Left renal pelvis (tissue), 4 donors: ENCODE data around the gene FGF22. TPM values are rescaled to one million over a fixed set of nuclear protein-coding genes. Genes with fewer than 3 reads are reported as not detected.
"Not testable (repeated sequence)": the region's sequence is repeated elsewhere in the genome, so short reads cannot be mapped to it uniquely, and the experiment has no call there.

Source experiments
- DNase-seq, 4 donors: peaks; one replicate each; pipeline ENCODE4 v3.0.0-alpha.2; 2013; ENCODE audit warnings: low read depth in 4 of 4, low spot score in 3 of 4
- polyA plus RNA-seq, 4 donors: library from polyadenylated mRNA; unstranded; fragments of 120-200 nt; gene quantifications; one replicate each; pipeline ENCODE4 v1.2.1, GENCODE V29; 2013; ENCODE audit not compliant: insufficient read length in 4 of 4

Gene FGF22
- polyA plus RNA-seq, 4 donors: 0.11 to 0.55 (median 0.34) TPM

DNA sequence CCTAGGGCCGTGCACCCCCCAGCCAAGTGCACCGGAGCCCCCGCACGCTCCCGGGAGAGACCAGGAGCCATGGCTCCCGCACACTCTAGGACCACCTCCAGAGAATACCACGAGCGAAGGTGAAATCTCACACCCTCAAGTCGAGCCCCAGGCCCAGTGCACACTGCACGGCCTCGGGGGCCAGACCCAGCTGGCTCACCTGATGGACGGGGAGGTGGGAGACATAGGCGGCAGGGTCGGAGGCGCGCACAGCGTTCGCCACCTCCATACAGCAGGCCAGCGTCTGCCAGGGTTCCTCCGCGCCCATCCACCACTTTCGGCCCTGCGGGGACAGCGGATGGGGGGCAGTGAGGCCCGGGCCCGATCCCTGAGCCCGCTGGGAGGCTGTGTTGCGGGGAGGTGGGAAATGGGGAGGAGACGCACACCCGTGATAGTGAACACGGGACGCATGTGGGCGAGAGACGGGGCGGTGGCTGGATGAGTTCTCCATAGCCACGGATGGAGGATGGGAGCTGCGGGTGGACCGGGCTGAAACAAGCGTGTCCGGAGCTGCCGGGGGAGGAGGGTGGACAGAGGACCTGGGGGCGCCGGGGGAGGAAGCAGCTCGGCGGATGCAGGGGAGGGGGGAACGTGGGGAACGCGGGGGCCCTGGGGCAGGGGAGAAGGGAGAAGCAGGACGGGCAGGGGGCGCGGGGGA is 19.4 kb upstream of the FGF22 start:
- no peak for DNase-seq

GRCh38 chr19:621191-621590 is 18.5 kb upstream of the FGF22 start:
- DNase-seq: not testable (repeated sequence)

DNA sequence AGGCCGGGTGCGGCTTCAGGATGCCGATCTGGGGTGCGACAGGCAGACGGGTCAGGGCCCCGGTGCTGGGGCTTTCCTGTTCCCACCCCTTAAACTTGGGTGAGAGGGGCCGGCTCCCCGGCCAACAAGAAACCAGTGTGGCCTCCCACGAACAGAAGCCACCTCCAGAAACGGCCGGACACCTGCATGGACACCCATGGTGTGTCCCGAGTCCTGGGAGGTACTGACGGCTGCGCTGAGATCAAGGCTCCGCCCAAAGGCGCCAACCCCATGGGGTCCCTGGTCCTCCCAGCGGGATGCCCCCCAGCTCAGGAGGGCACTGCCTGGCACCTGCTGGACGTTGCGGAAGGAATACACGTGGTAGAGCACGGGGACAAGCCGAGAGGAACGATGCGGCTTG is 17.9 kb upstream of the FGF22 start:
- DNase-seq: no peak

- DNase-seq: no peak
Observed at GRCh38 chr19:622666-623065, 17.0 kb upstream of the FGF22 start.

DNA sequence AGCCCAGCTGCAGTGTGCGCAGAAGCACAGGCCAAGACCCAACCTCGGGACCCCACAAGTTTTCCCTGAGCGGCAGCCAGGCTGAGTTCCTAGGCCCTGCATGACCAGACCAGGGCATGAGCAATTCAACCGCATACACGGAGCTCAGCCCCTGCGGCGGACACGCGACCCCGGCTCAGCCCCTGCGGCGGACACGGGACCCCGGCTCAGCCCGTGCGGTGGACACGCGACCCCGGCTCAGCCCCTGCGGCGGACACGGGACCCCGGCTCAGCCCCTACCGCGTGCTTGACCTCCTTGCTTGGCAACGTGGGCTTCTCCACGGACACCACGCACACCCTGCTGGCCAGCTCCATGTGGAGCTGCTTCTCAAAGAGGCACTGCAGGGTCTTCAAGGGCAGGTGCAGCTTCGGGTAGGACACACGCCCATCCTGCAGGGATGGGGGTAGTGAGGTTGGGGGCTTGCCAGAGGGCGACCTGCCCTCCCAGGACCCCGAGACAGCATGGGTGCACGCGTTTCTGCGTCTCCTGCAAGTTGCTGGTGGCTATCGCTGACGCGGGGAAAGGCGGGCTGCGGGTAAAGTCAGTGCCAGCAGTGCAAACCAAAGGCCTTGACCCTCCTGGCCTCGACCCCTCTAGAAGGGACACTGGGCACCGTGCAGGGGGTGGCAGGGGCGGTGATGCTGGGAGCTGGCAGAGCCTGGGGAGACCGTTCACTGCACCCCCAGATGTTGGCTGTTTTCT is 16.3 kb upstream of the FGF22 start:
- DNase-seq: no peak

- no peak for DNase-seq
Observed at GRCh38 chr19:623974-624373, 15.7 kb upstream of the FGF22 start.

DNA sequence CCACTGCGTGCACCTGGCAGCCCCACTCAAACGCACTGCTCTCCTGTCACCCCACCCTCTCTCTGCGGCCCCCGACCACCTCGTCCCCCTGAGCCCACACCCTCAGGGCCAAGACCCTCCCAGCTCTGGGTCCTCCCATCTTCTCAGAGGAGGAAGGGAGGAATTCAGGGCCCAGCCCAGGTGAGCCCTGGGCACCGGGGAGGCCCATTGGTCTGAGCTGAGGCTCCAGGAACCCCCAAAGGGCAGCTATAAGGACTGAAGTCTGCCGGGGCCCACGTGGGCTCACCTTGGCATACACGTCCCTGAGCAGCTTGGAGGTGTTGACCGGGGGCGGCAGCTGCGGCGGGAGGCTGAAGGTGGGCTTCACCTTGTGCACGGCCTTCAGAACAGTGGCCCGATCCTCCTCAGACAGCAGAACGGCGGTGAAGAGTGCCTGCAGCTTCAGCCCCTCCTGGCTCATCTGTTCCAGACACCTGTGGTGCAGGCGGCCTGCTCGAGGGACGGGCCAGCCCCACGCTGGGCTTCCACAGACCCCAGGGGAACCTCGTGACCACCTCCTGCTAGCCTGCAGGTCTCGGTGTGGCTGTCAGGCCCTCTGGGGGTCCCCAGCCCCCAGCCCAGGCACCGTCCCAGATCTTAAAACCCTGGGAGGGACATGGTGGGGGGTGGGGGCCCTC is 15.1 kb upstream of the FGF22 start:
- DNase-seq: no peak

- no peak for DNase-seq
Observed at GRCh38 chr19:625257-625656, 14.4 kb upstream of the FGF22 start.

DNA sequence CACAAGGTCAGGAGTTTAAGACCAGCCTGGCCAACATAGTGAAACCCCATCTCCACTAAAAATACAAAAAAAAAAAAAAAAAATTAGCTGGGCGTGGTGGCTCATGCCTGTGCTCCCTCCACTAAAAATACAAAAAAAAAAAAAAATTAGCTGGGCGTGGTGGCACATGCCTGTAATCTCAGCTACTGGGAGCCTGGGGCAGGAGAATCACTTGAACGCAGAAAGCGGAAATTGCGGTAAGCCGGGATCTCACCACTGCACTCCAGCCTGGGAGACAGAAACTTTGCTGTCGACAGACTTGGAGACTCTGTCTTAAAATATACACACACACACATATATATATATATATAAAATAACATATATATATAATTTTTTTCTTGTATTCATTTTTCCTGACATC is 13.1 kb upstream of the FGF22 start:
- DNase-seq: not testable (repeated sequence)

GRCh38 chr19:628168-628567 is 11.5 kb upstream of the FGF22 start:
- no peak for DNase-seq

GRCh38 chr19:629515-629914 is 10.2 kb upstream of the FGF22 start:
- not testable (repeated sequence) for DNase-seq

DNA sequence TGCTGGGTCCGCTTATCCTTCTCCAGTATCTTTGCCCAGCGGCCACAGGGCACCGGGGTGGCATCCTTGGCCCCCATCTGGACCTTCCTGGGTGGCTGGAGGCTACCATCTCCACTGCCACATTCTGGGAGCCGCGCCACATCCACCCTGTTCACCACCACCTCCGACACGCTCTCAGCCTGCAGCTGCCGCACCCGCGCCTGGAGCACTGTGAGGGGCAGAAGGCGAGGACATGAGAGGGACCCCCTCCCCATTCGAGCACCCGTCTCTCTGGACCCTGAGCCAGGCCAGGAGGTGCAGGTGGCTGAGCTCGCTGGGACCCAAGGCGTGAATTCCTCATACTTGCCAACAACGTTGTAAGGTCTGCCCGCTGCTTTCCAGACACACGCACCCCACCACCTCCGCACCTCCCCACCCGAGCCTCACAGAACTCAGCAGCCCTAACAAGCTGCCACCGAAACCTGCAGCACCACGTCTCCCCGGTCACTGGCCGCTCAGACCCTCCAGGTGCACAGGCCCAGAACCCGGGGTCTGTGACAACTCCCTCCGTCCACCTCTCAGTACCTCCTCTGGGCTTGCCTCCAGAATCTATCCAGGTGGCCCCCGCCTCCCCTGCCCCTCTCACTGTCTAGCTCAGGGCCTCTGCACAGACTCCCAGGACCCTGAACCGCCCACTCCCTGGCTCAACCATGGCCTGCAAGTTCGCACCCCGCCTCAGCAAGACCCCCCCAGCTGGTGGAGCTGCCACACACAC is 9.5 kb upstream of the FGF22 start:
- no peak for DNase-seq

- no peak for DNase-seq
Observed at GRCh38 chr19:632579-633067, 7.1 kb upstream of the FGF22 start.

DNA sequence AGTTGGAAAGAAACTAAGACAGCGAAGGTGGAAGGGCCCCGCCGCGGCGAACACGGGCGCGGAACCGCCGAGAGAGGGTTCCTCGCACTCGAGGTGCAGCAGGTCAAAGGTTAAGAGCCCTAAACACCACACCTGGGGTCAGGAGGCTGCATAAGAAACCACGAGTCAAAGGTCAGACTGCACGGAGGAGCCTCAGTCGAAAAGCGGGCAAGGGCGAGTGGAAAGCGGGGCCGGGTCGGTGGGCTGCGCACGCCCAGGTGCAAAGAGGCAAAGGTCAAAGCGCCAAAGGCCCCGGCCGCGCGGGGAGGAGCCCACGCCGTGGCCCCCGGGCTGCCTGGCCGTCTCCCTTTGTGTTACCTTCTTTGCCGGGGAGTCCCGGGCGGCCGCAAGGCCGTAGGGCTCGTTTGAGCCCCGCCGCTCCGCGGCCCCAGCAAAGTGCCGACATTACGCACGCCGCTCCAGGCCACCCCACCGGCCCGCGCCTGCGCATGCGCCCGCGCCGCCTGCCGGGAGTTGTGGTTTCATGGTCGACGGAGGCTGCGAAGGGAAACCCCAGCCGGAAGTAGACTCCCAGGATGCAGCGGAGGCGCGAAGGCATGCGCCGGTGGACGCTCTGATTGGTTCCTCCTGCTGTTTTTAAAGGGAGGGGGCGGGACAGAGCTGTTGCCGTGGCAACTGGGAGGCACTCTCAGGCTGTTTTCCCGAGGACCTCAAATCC is 6.5 kb upstream of the FGF22 start, which contains the start of gene POLRMT:
POLRMT (minus strand) TSS at position 470 of the 718 bp plus-strand sequence; CDS start at position 445, 25 bp downstream.
- peak; percentile 93 to 97 (median 95) for DNase-seq

DNA sequence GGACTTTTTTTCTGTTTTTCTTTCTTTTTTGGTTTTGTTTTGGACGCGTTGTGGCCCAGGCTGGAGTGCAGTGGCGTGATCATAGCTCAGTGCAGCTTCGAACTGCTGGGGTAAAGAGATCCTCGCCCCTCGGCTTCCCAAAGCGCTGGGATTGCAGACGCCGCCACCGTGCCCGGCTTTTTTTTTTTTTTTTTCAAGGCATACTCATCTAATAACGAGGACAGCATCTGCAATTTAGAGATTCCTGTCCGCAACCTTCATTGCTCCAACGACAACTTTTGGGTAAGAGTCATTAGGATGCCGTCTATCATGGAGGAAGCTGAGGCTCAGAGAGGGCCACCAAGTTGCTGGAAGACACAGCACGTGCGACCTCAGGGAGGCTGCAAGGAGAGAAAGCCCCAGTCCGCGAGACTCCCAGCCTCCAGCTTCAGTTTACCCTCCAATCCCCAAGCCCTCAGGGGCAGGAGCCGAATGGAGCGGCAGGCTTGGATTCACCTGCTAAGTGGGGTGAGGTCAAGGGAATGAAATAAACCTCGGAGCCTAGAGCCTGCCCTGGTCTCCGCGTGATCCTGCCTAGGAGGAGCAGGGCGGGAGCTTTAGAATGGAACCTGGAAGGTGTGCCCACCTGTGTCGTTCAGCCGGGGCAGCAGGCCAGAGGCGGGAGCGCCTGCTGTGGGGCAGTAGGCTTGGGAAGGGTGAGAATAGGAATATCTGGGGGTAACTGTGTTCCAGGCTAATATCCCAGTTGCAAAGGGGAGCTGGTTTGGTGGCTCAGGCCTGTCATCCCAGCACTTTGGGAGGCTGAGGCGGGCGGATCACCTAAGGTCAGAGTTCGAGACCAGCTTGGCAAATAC is 5.7 kb upstream of the FGF22 start:
- DNase-seq: no peak

DNA sequence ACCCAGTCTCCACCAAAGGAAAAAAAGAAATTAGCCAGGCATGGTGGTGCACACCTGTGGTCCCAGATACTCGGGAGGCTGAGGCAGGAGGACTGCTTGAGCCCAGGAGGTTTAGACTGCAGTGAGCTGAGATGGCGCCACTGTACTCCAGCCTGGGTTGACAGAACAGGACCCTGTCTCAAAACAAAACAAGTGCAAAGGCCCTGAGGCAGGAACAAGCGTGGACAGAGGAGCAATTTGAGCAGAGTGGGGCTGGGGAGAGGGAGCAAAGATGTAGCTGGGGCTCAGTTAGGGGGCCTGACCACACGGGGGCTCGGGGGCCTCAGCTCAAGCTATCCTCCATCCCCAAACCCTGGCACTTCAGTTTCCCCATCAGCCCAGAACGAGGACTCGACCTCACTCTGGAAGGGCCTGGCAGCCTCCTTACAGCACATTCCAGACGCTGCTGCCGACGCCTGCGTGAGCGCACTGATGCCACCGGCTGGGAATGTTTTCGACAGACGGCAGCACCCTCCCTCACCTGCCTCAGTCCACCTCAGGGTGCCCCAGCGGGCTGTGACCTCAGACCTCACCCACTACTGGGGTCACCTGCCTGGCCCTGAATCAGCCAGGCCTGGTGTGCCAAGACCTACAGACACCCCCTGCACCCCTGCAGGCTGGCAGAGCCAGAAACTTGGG is 4.6 kb upstream of the FGF22 start:
- no peak for DNase-seq

DNA sequence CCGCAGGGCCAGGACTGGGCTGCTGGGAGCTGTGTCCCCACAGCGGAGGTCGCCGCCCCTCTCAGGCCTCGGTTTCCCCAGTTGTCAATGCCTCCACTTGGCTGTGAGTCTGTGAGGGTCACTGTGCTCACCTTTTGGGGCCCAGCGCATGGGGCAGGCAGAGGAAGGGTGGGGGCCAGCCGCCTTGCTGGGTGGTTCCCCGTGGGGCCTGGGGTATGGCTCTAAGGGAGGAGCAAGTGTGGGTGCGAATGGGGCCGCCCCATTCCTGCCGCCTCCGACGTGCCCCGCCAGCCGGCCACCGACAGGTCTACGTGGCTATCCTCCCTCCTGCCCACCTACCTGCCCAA is 800 bp upstream of the FGF22 start:
- DNase-seq: no peak

GRCh38 chr19:640161-640558 is 481 bp downstream of the FGF22 start:
- no peak for DNase-seq
